ENCODE results near the gene TRIM15. TPM values are rescaled to one million over a fixed set of nuclear protein-coding genes. Genes with fewer than 3 reads are reported as not detected.

TRIM15 gene
- total RNA-seq, 1 donor from 2014 or later: not detected

DNA sequence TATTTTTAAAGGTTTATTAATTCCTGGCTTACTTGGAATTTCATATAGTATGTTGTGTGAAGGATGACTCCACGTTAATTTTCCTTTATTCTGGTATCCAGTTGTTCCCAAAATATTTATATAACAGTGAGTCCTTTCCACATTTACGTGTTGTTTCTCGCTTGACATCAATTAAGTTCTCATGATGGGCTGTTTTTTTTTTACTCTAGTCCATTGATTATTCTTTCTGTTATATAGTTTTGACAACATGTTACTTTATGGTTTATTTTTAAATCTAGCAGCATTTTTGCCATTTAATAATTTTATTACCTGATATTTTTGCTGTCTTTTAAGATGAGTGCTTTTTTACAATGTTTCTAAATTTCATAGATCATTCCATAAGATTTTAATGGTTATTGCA, 20.7 kb upstream of the TRIM15 start:
- intact Hi-C loops (cut with DNase I): no loop called here
- no peak for ATAC-seq (ENCODE audit: poor library complexity)
- DNase-seq: no peak

GRCh38 chr6:30143780-30144179, 19.6 kb upstream of the TRIM15 start:
- ATAC-seq (ENCODE audit: poor library complexity) (no peak), DNase-seq (no peak)
- intact Hi-C loops (cut with DNase I): no loop called here

GRCh38 chr6:30144811-30145210, 18.5 kb upstream of the TRIM15 start:
- intact Hi-C loops (cut with DNase I): no loop called here
- ATAC-seq (ENCODE audit: poor library complexity) (no peak), DNase-seq (no peak)

DNA sequence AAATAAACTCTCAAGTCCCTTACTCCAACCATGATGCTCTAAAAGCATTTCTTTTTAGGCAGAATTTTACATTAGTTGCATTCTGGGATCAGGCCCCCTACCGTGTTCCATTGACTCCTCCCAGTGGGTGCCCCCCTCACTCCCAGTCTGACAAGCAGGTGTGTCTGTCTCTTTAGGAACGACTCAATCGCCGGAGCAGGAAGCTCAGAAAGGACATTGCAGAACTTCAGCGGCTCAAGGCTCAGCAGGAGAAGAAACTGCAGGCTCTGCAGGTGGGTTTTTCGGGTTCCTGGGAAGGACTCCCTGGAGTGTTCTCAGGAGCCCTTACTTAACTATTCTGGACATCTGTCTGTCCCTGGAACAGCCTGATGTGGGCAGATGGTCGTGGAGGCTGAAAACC, 17.5 kb upstream of the TRIM15 start:
- no peak for ATAC-seq (ENCODE audit: poor library complexity)
- intact Hi-C loops (cut with DNase I): no loop called here
- DNase-seq: no peak

- intact Hi-C loops (cut with DNase I): no loop called here
- DNase-seq (no peak), ATAC-seq (ENCODE audit: poor library complexity) (no peak)
Observed at GRCh38 chr6:30147096-30147495, 16.2 kb upstream of the TRIM15 start.

DNA sequence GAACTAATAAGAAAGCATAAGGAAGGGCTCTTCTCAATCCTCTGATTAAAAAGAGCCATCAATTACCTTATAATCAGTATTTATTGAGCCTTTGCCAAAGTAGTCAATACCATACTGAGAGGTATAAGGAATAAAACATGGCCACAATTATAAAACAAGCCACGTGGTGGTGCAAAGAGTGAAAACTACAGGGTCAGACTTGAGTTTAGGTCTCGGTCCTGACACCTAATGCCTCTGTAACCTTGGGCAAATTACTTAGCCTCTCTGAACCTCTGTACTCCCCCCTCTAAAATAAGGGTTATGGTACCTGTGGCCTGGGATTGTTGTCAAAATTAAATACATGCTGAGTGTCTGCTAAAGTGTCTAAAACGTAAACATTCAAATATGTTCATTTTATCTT, 14.1 kb upstream of the TRIM15 start:
- ATAC-seq (ENCODE audit: poor library complexity): no peak
- intact Hi-C loops (cut with DNase I): no loop called here

GRCh38 chr6:30149858-30150550, 13.3 kb upstream of the TRIM15 start:
- intact Hi-C loops (cut with DNase I): no loop called here
- ATAC-seq (ENCODE audit: poor library complexity) (no peak), DNase-seq (no peak)

More for the DNA sequence above, 14.1 kb upstream of the TRIM15 start:
- DNase-seq: no peak

DNA sequence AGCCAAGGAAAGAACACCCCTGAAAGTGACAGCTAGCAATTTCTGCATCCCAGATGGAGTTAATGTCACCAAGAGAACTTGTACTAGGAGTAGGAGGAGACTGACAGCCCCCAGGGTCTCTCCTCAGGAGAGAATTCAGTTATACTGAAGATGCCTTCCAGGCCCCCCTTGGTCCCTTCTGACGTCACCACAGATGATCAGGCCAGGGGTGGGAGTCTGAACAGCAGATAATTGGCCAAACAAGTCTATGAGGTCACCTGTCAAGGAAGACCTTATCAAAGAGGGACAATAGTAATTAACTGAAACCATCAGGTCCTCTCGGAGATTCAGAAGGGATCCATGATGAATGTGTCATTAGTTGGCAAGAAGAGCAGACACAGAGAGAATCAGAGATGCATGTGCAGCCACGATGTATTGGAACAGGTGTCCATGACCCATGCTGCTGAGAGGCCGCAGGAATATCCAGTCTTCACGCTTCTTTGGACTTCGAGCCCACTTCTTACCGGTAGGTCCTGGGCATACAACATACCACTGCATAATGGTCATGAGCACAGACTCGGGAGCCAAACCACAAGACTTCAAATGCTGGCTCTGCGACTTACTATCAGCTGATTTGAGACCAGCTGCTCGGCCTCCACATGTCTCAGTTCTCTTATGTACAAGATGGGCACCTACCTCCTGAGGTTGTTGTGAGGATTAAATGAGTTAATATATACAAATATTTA, 12.5 kb upstream of the TRIM15 start:
- no peak for ATAC-seq (ENCODE audit: poor library complexity)
- DNase-seq: no peak
- intact Hi-C loops (cut with DNase I): no loop called here

- intact Hi-C loops (cut with DNase I): no loop called here
- no peak for ATAC-seq (ENCODE audit: poor library complexity)
- no peak for DNase-seq
Observed at GRCh38 chr6:30151580-30151979, 11.8 kb upstream of the TRIM15 start.

DNA sequence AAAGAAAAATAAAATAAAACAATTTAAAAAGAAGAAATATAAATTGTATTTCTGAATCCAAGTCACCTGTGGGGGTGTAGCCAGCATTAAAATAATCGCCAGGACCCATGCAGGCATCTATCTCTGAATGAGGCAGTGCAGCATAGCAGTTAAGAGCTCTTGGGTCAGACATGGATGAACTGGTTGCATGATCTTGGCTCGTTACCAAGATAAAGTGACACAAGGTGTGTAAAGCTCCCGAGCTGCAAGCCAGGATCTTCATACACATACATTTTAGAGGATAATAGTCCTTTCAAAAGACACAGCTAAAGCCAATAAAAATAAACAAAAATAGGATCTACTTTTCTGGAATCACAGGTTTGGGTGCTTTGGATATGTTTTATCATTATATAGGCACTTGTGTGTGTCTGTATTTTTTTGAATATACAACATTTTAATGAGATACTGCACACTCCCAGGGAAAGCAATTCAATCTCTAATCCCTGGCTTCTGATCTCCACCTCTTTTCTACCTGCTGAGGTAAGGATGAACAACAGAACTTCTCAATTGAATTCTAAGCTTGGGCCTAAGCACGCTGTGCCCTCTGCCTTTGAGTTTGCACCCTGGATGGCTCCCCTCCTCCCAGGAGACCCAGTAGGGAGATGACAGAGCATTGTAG, 11.2 kb upstream of the TRIM15 start:
- ATAC-seq (ENCODE audit: poor library complexity): no peak
- intact Hi-C loops (cut with DNase I): no loop called here
- no peak for DNase-seq

DNA sequence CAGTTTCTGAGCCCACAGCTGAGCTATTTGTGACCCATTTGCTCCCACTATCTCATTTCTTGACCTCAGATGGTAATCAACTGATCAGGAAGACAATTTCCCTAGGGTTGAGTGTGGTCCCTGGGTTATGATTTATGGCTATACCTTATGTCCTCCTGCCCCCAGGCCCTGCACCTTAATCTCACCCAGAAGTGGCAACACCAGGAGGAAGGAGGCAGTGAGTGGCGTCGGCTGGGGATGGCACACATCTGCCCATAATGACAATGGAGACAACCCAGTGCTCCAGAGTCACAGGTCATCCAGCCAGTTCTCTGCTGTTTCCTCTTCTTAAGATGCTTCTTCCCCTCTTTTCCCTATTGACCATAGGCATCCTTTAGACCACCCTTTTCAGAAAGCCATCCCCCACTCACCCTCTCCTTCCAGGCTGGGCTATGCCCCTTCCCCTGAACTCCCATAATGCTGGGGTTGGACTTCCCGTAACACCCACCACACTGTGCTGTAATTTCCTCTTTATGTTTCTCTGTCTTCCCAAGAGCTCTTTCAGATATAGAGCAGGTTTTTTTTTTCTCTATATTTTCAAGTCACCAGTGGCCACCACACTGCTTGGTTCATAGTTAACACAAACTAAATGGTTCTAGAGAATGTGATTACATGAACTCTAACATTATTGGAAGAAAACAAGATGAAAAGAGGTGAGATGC, 10.3 kb upstream of the TRIM15 start:
- ATAC-seq (ENCODE audit: poor library complexity): no peak
- no peak for DNase-seq
- intact Hi-C loops (cut with DNase I): no loop called here

GRCh38 chr6:30154061-30154460, 9.3 kb upstream of the TRIM15 start:
- intact Hi-C loops (cut with DNase I): no loop called here
- no peak for ATAC-seq (ENCODE audit: poor library complexity)
- DNase-seq: no peak

GRCh38 chr6:30154709-30155519, 8.4 kb upstream of the TRIM15 start:
- ATAC-seq (ENCODE audit: poor library complexity) (no peak), DNase-seq (no peak)
- intact Hi-C loops (cut with DNase I): no loop called here

GRCh38 chr6:30155520-30156261, 7.7 kb upstream of the TRIM15 start:
- intact Hi-C loops (cut with DNase I): no loop called here
- no peak for ATAC-seq (ENCODE audit: poor library complexity)

DNA sequence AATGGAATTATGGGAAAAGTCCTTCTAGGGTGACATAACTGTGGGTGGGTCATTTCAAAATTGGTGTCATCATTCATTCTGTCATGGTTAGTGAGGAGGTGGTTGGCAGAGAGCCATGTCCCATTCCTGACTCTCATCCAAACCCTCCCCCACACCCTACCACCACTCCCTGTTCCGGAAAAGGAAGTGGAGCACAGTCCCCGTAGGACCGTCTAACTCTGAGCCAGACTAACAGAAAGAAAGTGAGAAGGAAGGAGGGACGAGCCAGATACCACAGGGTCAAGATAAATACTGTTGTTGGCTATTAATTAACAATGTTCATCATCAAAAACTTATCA, 7.1 kb upstream of the TRIM15 start:
- intact Hi-C loops (cut with DNase I): no loop called here
- ATAC-seq (ENCODE audit: poor library complexity): peak; percentile 66
- no peak for DNase-seq

More at GRCh38 chr6:30155520-30156261, 7.7 kb upstream of the TRIM15 start:
- no peak for DNase-seq

GRCh38 chr6:30156774-30157173, 6.6 kb upstream of the TRIM15 start:
- intact Hi-C loops (cut with DNase I): no loop called here

GRCh38 chr6:30157581-30157980, 5.8 kb upstream of the TRIM15 start:
- intact Hi-C loops (cut with DNase I): no loop called here
- ATAC-seq (ENCODE audit: poor library complexity): no peak
- no peak for DNase-seq

More at GRCh38 chr6:30156774-30157173, 6.6 kb upstream of the TRIM15 start:
- no peak for ATAC-seq (ENCODE audit: poor library complexity)
- DNase-seq: no peak

DNA sequence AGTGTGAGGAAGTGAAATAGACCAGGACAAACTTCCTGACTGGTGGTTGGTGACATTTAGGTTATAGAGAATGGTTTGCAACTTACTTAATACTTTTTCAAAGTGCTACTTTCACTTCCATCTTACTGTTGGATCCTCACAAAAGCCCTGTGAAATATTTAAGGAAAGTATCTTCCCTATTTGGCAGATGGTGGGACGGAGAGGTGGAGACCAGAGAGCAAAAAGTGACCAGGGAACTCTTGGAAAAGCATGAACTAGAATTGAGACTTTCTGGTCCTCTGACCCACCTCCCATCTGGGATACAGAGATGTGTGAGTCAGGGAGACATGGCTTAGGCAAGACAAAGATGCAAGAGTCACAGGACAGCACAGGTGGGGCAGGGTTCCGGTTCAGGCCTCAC, 5.3 kb upstream of the TRIM15 start:
- no peak for DNase-seq
- ATAC-seq (ENCODE audit: poor library complexity): no peak
- intact Hi-C loops (cut with DNase I): no loop called here
